H1 (cell line): ENCODE measurements around the gene ZNFX1.

Source experiments
- CTCF ChIP-seq, 3 experiments: IDR thresholded peaks; 1 replicate in 2 of 3; 2 replicates in 1 of 3; pipeline versions ENCODE4 v1.5.1 to v1.6.1; 2011; ENCODE audit warnings: low read length in 3 of 3, mild to moderate bottlenecking in 3 of 3, inconsistent platforms in 2 of 3, low read depth in 1 of 3, moderate library complexity in 1 of 3; ENCODE audit not compliant: insufficient read depth in 1 of 3; ENCODE audit errors: control extremely low read depth in 1 of 3
- E2F6 ChIP-seq: IDR thresholded peaks from 2 replicates; pipeline ENCODE4 v1.6.1; 2012; ENCODE audit warnings: inconsistent platforms
- EZH2 ChIP-seq: fragments of 200-600 bp; sonication (generic); IDR thresholded peaks from 2 replicates; pipeline ENCODE4 v1.7.1; 2012; ENCODE audit warnings: low read depth, mild to moderate bottlenecking, moderate library complexity, low read length, inconsistent platforms; ENCODE audit not compliant: severe bottlenecking
- POLR2A ChIP-seq, 2 experiments: IDR thresholded peaks; 1 replicate in 1 of 2; 2 replicates in 1 of 2; pipeline ENCODE4 v1.6.1; 2011; ENCODE audit warnings: low read depth in 2 of 2, low read length in 2 of 2, mild to moderate bottlenecking in 2 of 2; ENCODE audit errors: control extremely low read depth in 1 of 2
- RXRA ChIP-seq: IDR thresholded peaks from 2 replicates; pipeline ENCODE4 v1.6.1; 2011; ENCODE audit warnings: low read depth, mild to moderate bottlenecking, low read length, moderate library complexity; ENCODE audit not compliant: insufficient read depth
- YY1 ChIP-seq: IDR thresholded peaks from 2 replicates; pipeline ENCODE4 v1.6.1; 2011; ENCODE audit warnings: low read depth, mild to moderate bottlenecking, low read length

GRCh38 chr20:49256261-49256660 lies 21.6 kb downstream of the ZNFX1 start:
- TF ChIP-seq CTCF (IDR thresholded peaks at IDR 0.05; ENCODE audit: control extremely low read depth in 1 of 3, insufficient read depth in 1 of 3, low read depth in 1 of 3, low read length in 3 of 3), result no peak
- no peak for TF ChIP-seq RXRA
- TF ChIP-seq E2F6, result no peak
- TF ChIP-seq EZH2, result no peak
- no peak for TF ChIP-seq POLR2A (IDR thresholded peaks at IDR 0.05; ENCODE audit: control extremely low read depth in 1 of 2, low read depth in 2 of 2, low read length in 2 of 2)
- no peak for TF ChIP-seq YY1
